GM12878 (cell line): ENCODE measurements around the gene ZNF423. TPM values are rescaled to one million over a fixed set of nuclear protein-coding genes. Genes with fewer than 3 reads are reported as not detected.

Source experiments
- ATAC-seq: fragments of 200-7000 bp; cut with Tn5 transposase; 3 replicates; pipeline ENCODE4 v1.9.1; 2020; ENCODE audit warnings: mild to moderate bottlenecking, moderate library complexity
- BruUV-seq: library from RNA; stranded (reverse); fragments of 400-500 nt; replicated peaks from 2 replicates; lab custom pipeline; 2021; lab: Mats Ljungman, UMichigan
- CTCF ChIA-PET: fragments of 300-600 bp; sonication (Branson Sonifier 250); formaldehyde crosslinking; extraction: SDS; loops from one replicate; lab custom pipeline; 2021; ENCODE audit warnings: inconsistent platforms; lab: Yijun Ruan, JAX
- POLR2A ChIA-PET: fragments of 350-600 bp; formaldehyde crosslinking; extraction: SDS; loops from one replicate; lab custom pipeline; 2021; ENCODE audit warnings: inconsistent platforms; lab: Charles Lee
- RAD21 ChIA-PET: fragments of 300-600 bp; sonication (Branson Sonifier 250); formaldehyde crosslinking; loops from one replicate; lab custom pipeline; 2023; ENCODE audit warnings: antibody characterized with exemption; ENCODE audit not compliant: unreplicated experiment; lab: Charles Lee
- SMC1A ChIA-PET: fragments of 300-600 bp; sonication (Branson Sonifier 250); formaldehyde crosslinking; loops from one replicate; lab custom pipeline; 2023; ENCODE audit not compliant: unreplicated experiment, uncharacterized antibody; lab: Charles Lee
- DNase-seq: peaks from one replicate; pipeline ENCODE4 v3.0.0-alpha.2; 2011; ENCODE audit warnings: low read depth, low spot score
- FAIRE-seq: peaks from 3 replicates; lab custom pipeline; 2011; peaks lifted over from hg19 to GRCh38; lab: Jason Lieb, UNC
- H2AFZ ChIP-seq: 2 replicates; pipeline ENCODE4 v1.6.0; 2011; ENCODE audit warnings: low read depth, low read length, control low read depth; ENCODE audit not compliant: control insufficient read depth
- H3K27ac ChIP-seq: 2 replicates; pipeline ENCODE4 v1.5.1; 2011; ENCODE audit warnings: control low read depth; ENCODE audit not compliant: control insufficient read depth, insufficient read depth
- H3K27me3 ChIP-seq, 2 experiments: replicated peaks in 1 of 2; 2 replicates each; pipeline versions ENCODE4 v1.6.0 to v1.6.1; 2011; ENCODE audit warnings: low read length in 1 of 2; ENCODE audit not compliant: control insufficient read depth in 2 of 2, insufficient read depth in 2 of 2
- H3K36me3 ChIP-seq, 2 experiments: 2 replicates each; pipeline ENCODE4 v1.5.1; 2011; ENCODE audit warnings: low read length in 1 of 2; ENCODE audit not compliant: control insufficient read depth in 2 of 2, insufficient read depth in 2 of 2
- H3K4me1 ChIP-seq: 2 replicates; pipeline ENCODE4 v1.6.1; 2011; ENCODE audit warnings: mild to moderate bottlenecking, low read length, moderate library complexity, mixed read lengths; ENCODE audit not compliant: control insufficient read depth, insufficient read depth
- H3K4me2 ChIP-seq: 2 replicates; pipeline ENCODE4 v1.6.0; 2011; ENCODE audit warnings: control low read depth; ENCODE audit not compliant: control insufficient read depth, insufficient read depth
- H3K4me3 ChIP-seq: fragments of 200-600 bp; sonication (generic); 2 replicates; pipeline ENCODE4 v1.5.1; 2016
- H3K79me2 ChIP-seq: 2 replicates; pipeline ENCODE4 v1.6.0; 2011; ENCODE audit warnings: low read length; ENCODE audit not compliant: control insufficient read depth, insufficient read depth
- H3K9ac ChIP-seq: 2 replicates; pipeline ENCODE4 v1.8.0; 2011; ENCODE audit warnings: low read length, control low read depth, mixed read lengths; ENCODE audit not compliant: control insufficient read depth, insufficient read depth
- H3K9me3 ChIP-seq: replicated peaks from 3 replicates; pipeline ENCODE4 v1.5.1; 2011; ENCODE audit warnings: mild to moderate bottlenecking, low read length; ENCODE audit not compliant: control insufficient read depth, insufficient read depth
- H4K20me1 ChIP-seq: 2 replicates; pipeline ENCODE4 v1.6.0; 2011; ENCODE audit not compliant: control insufficient read depth, insufficient read depth
- ATF2 ChIP-seq: IDR thresholded peaks from 2 replicates; pipeline ENCODE4 v1.6.1; 2012; ENCODE audit warnings: low read length, inconsistent platforms
- BCLAF1 ChIP-seq: fragments of 450-650 bp; IDR thresholded peaks from 2 replicates; pipeline ENCODE4 v1.6.1; 2017; ENCODE audit warnings: antibody characterized with exemption, mild to moderate bottlenecking, moderate library complexity
- GABPA ChIP-seq: IDR thresholded peaks from 2 replicates; pipeline ENCODE4 v1.6.1; 2014; ENCODE audit warnings: antibody characterized with exemption, low read depth, mild to moderate bottlenecking, inconsistent platforms
- HCFC1 ChIP-seq: fragments of 150-350 bp; IDR thresholded peaks from 2 replicates; pipeline ENCODE4 v1.6.1; 2014; ENCODE audit warnings: low read length
- IKZF1 ChIP-seq: fragments of 450-650 bp; conservative IDR thresholded peaks from 2 replicates; pipeline ENCODE4 v1.6.1; 2017; ENCODE audit warnings: antibody characterized with exemption, mild to moderate bottlenecking
- MYC ChIP-seq: IDR thresholded peaks from 2 replicates; pipeline ENCODE4 v1.6.1; 2011; ENCODE audit warnings: mild to moderate bottlenecking, low read length, moderate library complexity, inconsistent platforms; ENCODE audit not compliant: insufficient read depth, insufficient replicate concordance, insufficient read length, severe bottlenecking
- NFYB ChIP-seq: IDR thresholded peaks from 2 replicates; pipeline ENCODE4 v1.6.1; 2011; ENCODE audit warnings: low read depth, mild to moderate bottlenecking, low read length, improper control_type of control experiment, moderate library complexity; ENCODE audit not compliant: insufficient read depth
- PAX5 ChIP-seq: IDR thresholded peaks from 2 replicates; pipeline ENCODE4 v1.6.1; 2011; ENCODE audit warnings: low read depth, low read length, borderline replicate concordance
- SMAD1 ChIP-seq: fragments of 450-650 bp; IDR thresholded peaks from 2 replicates; pipeline ENCODE4 v1.6.1; 2018; ENCODE audit warnings: mild to moderate bottlenecking, low read depth; ENCODE audit not compliant: partially characterized antibody
- SMAD5 ChIP-seq: IDR thresholded peaks from 2 replicates; pipeline ENCODE4 v1.6.1; 2016; ENCODE audit warnings: antibody characterized with exemption, low read depth
- TCF3 ChIP-seq: IDR thresholded peaks from 2 replicates; pipeline ENCODE4 v1.6.1; 2012; ENCODE audit warnings: low read depth, mild to moderate bottlenecking, low read length, borderline replicate concordance; ENCODE audit not compliant: insufficient read depth
- YY1 ChIP-seq: IDR thresholded peaks from 2 replicates; pipeline ENCODE4 v1.6.1; 2011; ENCODE audit warnings: low read depth, mild to moderate bottlenecking, low read length
- WGBS: methylation state at CpG from one replicate; pipeline ENCODE4 v1.1.6; 2016; ENCODE audit warnings: low lambda C conversion rate; ENCODE audit not compliant: insufficient replicate concordance, insufficient coverage; ENCODE audit errors: missing lambda C conversion rate; 5-methylcytosine and 5-hydroxymethylcytosine counted together
- in situ Hi-C: fragments of 300-500 bp; cut with MboI; formaldehyde crosslinking; loops from 9 replicates; pipeline ENCODE4 v1.14.3; 2018; ENCODE audit warnings: mixed read lengths
- intact Hi-C: fragments of 100-400 bp; cut with micrococcal nuclease; formaldehyde crosslinking; loops from one replicate; pipeline ENCODE4 v1.14.2; 2022; ENCODE audit not compliant: unreplicated experiment
- polyA plus RNA-seq, 11 experiments: library from polyadenylated mRNA; depleted of rRNA in 4 of 11; unstranded in 6 of 11; stranded (reverse) in 5 of 11; fragments of >200 nt; fragmentation: Nextera tagmentation in 4 of 11; fragmentation: Illumina TruSeq in 1 of 11; extraction: Ambion mirVana in 4 of 11; extraction: Trizol in 1 of 11; gene quantifications; 1 replicate in 1 of 11; 2 replicates in 10 of 11; pipeline versions ENCODE4 v1.2.1 to v1.2.3, GENCODE V29; 2011 to 2016; ENCODE audit warnings: inconsistent platforms in 2 of 11, missing spikeins in 2 of 11, low read depth in 1 of 11
- total RNA-seq, 4 experiments: library from RNA; depleted of rRNA in 3 of 4; stranded (reverse); fragments of >200 nt in 3 of 4; fragmentation: Illumina TruSeq in 1 of 4; extraction: Trizol in 1 of 4; gene quantifications; 2 replicates each; pipeline versions ENCODE4 v1.2.1 to v1.2.3, GENCODE V29; 2013 to 2021

Gene ZNF423
- total and polyA plus RNA-seq, 10 of the 15 experiments (the other 5 are each of a cell fraction or from before 2014, with no cell fraction given), result 0.03 to 0.64 (median 0.10) TPM

- H3K9me3 ChIP-seq, result no peaks in the 10 kb centered on the region
- H3K27ac ChIP-seq, result no peak overlapping the region
- in situ Hi-C loops, result no loop called here
- no TSS peak for BruUV-seq
- intact Hi-C loops, result no loop called here
- H4K20me1 ChIP-seq, result no peaks in the 10 kb centered on the region
- H3K4me2 ChIP-seq, result no peak overlapping the region
- no peaks in the 10 kb centered on the region for H3K36me3 ChIP-seq
- RAD21 ChIA-PET, result no interaction called here
- H3K27me3 ChIP-seq, result peaks cover 0 to 6% of the 10 kb centered on the region in 2 experiments; a peak in 2 of 4 replicates
- H3K79me2 ChIP-seq, result no peaks in the 10 kb centered on the region
- no peak overlapping the region for H3K9ac ChIP-seq
- CTCF ChIA-PET, result no interaction called here
- SMC1A ChIA-PET, result no interaction called here
- POLR2A ChIA-PET, result no interaction called here
- FAIRE-seq, result no peak
- TF ChIP-seq YY1 (no peak), GABPA (no peak), NFYB (no peak), SMAD5 (no peak), IKZF1 (no peak), SMAD1 (no peak), ATF2 (no peak), TCF3 (no peak), MYC (no peak), BCLAF1 (no peak), HCFC1 (no peak), PAX5 (no peak)
- ATAC-seq, result no peak
- H2AFZ ChIP-seq, result no peak overlapping the region
- DNase-seq, result no peak
- no peak overlapping the region for H3K4me3 ChIP-seq
- 36% methylated on average over 12 of the region's 12 CpGs for WGBS
- no peaks in the 10 kb centered on the region for H3K4me1 ChIP-seq
These were observed 40.6 kb upstream of the ZNF423 start for GRCh38 chr16:49896447-49896964.
